ENCODE data around the gene USP48.

USP48 gene

DNA sequence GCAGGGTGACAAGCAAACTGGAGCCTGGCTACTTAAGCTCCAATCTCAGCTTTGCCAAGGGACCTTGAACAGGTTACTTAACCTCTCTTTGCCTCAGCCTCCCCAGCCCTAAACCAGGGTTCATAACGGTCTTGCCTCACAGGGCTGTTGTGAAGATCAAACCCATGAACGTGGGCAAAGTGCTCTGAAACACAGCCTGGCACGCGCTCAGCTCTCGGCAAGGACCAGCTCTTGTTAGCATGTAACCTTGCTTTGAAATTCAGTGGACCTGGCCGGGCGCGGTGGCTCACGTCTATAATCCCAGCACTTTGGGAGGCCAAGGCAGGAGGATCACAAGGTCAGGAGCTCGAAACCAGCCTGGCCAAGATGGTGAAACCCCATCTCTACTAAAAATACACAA, 138.6 kb downstream of the USP48 start:
- Histone ChIP-seq H4K8ac (ENCODE audit: low read length) (no peak overlapping the region), H2AK5ac (ENCODE audit: low read length, severe bottlenecking) (no peak overlapping the region), H2BK15ac (ENCODE audit: low read depth, poor library complexity, severe bottlenecking) (no peak overlapping the region), H3K23ac (ENCODE audit: low read length in 2 of 2) (no peak overlapping the region), H3K18ac (ENCODE audit: low read depth in 1 of 2, low read length in 2 of 2) (no peak overlapping the region), H3K9ac (ENCODE audit: low read length) (no peak overlapping the region), H3K27me3 (ENCODE audit: control insufficient read depth in 1 of 2, insufficient read depth in 1 of 2, low read length in 2 of 2) (peaks cover 29 to 69% of the 10 kb centered on the region in 2 experiments), H2BK120ac (ENCODE audit: low read depth, low read length) (no peak overlapping the region), H3K36me3 (ENCODE audit: control insufficient read depth in 1 of 2, insufficient read depth in 2 of 2, low read depth in 1 of 2, low read length in 2 of 2) (no peaks in the 10 kb centered on the region), H3K4me3 (ENCODE audit: insufficient read depth in 1 of 2, low read depth in 1 of 2, low read length in 2 of 2) (no peak overlapping the region), H3K14ac (ENCODE audit: low read length in 2 of 2) (no peak overlapping the region), H3K79me1 (replicated peaks; ENCODE audit: low read length, poor library complexity, severe bottlenecking) (no peaks in the 10 kb centered on the region), H2AFZ (ENCODE audit: low read depth, low read length) (no peak overlapping the region), H2BK5ac (ENCODE audit: low read depth, low read length, poor library complexity, severe bottlenecking) (no peak overlapping the region), H3K4ac (ENCODE audit: low read depth in 1 of 2, low read length in 2 of 2) (no peak overlapping the region), H3K27ac (ENCODE audit: low read length, poor library complexity, severe bottlenecking) (no peak overlapping the region), H4K91ac (ENCODE audit: low read length) (no peak overlapping the region), H3K4me1 (ENCODE audit: control insufficient read depth, insufficient read depth, low read depth, low read length) (peaks cover 8% of the 10 kb centered on the region), H2BK12ac (ENCODE audit: low read length in 2 of 2) (no peak overlapping the region), H3K4me2 (ENCODE audit: low read length, poor library complexity, severe bottlenecking) (no peak overlapping the region), H3K9me3 (ENCODE audit: control insufficient read depth, low read length) (no peaks in the 10 kb centered on the region)
- 88% methylated on average over 9 of the region's 10 CpGs for WGBS
- DNase-seq, result no peak

DNA sequence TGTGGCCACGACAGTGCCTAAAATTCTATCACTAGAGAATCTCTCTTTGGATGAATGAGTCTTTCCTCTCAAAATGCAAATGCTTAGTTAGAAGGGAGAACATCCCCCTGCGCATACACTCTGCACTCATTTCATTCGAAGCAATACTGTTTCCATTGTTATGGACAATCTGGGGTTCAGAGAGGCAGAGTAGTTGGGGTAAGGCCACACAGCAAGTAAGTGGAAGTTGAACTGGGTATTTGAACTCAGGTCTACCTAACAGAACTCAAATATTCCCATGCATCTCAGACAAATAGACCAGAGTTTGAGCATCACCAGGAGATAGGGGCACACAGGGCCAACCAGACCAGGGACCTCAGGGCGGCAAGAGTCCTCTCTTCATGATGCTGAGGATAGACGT, 139.3 kb downstream of the USP48 start:
- Histone ChIP-seq H3K36me3 (ENCODE audit: control insufficient read depth in 1 of 2, insufficient read depth in 2 of 2, low read depth in 1 of 2, low read length in 2 of 2) (no peaks in the 10 kb centered on the region), H4K91ac (ENCODE audit: low read length) (no peak overlapping the region), H2BK12ac (ENCODE audit: low read length in 2 of 2) (no peak overlapping the region), H2AK5ac (ENCODE audit: low read length, severe bottlenecking) (no peak overlapping the region), H3K4me3 (ENCODE audit: insufficient read depth in 1 of 2, low read depth in 1 of 2, low read length in 2 of 2) (no peak overlapping the region), H3K14ac (ENCODE audit: low read length in 2 of 2) (no peak overlapping the region), H4K8ac (ENCODE audit: low read length) (no peak overlapping the region), H3K79me1 (replicated peaks; ENCODE audit: low read length, poor library complexity, severe bottlenecking) (no peaks in the 10 kb centered on the region), H2BK15ac (ENCODE audit: low read depth, poor library complexity, severe bottlenecking) (no peak overlapping the region), H3K4ac (ENCODE audit: low read depth in 1 of 2, low read length in 2 of 2) (no peak overlapping the region), H2BK5ac (ENCODE audit: low read depth, low read length, poor library complexity, severe bottlenecking) (no peak overlapping the region), H3K4me2 (ENCODE audit: low read length, poor library complexity, severe bottlenecking) (no peak overlapping the region), H3K27me3 (ENCODE audit: control insufficient read depth in 1 of 2, insufficient read depth in 1 of 2, low read length in 2 of 2) (peaks cover 22 to 67% of the 10 kb centered on the region in 2 experiments), H2AFZ (ENCODE audit: low read depth, low read length) (no peak overlapping the region), H2BK120ac (ENCODE audit: low read depth, low read length) (no peak overlapping the region), H3K9me3 (ENCODE audit: control insufficient read depth, low read length) (no peaks in the 10 kb centered on the region), H3K9ac (ENCODE audit: low read length) (no peak overlapping the region), H3K27ac (ENCODE audit: low read length, poor library complexity, severe bottlenecking) (no peak overlapping the region), H3K4me1 (ENCODE audit: control insufficient read depth, insufficient read depth, low read depth, low read length) (peaks cover 14% of the 10 kb centered on the region), H3K18ac (ENCODE audit: low read depth in 1 of 2, low read length in 2 of 2) (no peak overlapping the region), H3K23ac (ENCODE audit: low read length in 2 of 2) (no peak overlapping the region)
- WGBS, result 86% methylated on average over 4 of the region's 5 CpGs
- DNase-seq, result no peak

DNA sequence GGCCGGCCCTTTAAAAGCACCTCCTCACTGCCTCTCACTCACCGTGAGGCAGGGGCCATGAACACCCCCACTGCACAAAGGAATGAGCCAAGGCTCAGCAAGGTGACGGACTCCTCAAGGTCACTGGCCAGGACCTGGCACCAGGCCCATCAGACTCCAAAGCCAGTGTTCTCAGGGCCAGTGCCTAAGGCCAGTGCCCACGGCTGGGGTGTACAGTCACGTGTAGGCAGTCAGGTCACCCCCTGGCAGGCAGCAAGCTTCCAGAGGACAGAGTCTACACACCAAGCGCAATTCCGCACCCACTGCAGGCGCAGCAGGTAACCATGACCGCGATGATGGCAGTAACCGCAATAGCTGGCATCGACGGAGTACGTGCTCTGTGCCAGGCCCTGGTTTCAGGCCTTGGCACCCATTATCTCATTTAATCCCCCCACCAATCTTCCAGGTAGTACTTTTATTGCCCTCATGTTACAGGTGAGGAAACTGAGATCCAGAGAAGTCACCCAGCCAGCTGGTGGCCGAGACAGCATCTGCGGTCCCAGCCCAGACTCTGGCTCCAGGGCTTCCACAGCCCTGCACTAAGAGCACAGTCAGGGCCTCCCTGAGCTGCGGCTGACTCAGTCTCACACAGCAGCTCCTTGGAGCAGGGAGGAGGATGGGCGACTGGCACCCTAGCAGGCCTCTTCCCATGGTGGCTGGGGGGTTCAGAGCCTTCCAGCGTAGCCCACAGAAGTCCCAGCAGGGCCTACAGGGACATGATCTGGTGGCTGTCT, 140.8 kb downstream of the USP48 start:
- Histone ChIP-seq H2AFZ (ENCODE audit: low read depth, low read length) (no peak overlapping the region), H2AK5ac (ENCODE audit: low read length, severe bottlenecking) (no peak overlapping the region), H3K14ac (ENCODE audit: low read length in 2 of 2) (no peak overlapping the region), H3K27me3 (ENCODE audit: control insufficient read depth in 1 of 2, insufficient read depth in 1 of 2, low read length in 2 of 2) (peaks cover 16 to 56% of the 10 kb centered on the region in 2 experiments), H4K91ac (ENCODE audit: low read length) (no peak overlapping the region), H3K23ac (ENCODE audit: low read length in 2 of 2) (no peak overlapping the region), H2BK15ac (ENCODE audit: low read depth, poor library complexity, severe bottlenecking) (no peak overlapping the region), H2BK12ac (ENCODE audit: low read length in 2 of 2) (no peak overlapping the region), H2BK120ac (ENCODE audit: low read depth, low read length) (no peak overlapping the region), H3K27ac (ENCODE audit: low read length, poor library complexity, severe bottlenecking) (no peak overlapping the region), H3K4ac (ENCODE audit: low read depth in 1 of 2, low read length in 2 of 2) (no peak overlapping the region), H3K18ac (ENCODE audit: low read depth in 1 of 2, low read length in 2 of 2) (no peak overlapping the region), H3K36me3 (ENCODE audit: control insufficient read depth in 1 of 2, insufficient read depth in 2 of 2, low read depth in 1 of 2, low read length in 2 of 2) (no peaks in the 10 kb centered on the region), H3K4me1 (ENCODE audit: control insufficient read depth, insufficient read depth, low read depth, low read length) (peaks cover 14% of the 10 kb centered on the region), H3K4me2 (ENCODE audit: low read length, poor library complexity, severe bottlenecking) (no peak overlapping the region), H3K9me3 (ENCODE audit: control insufficient read depth, low read length) (no peaks in the 10 kb centered on the region), H3K79me1 (replicated peaks; ENCODE audit: low read length, poor library complexity, severe bottlenecking) (no peaks in the 10 kb centered on the region), H2BK5ac (ENCODE audit: low read depth, low read length, poor library complexity, severe bottlenecking) (no peak overlapping the region), H3K4me3 (ENCODE audit: insufficient read depth in 1 of 2, low read depth in 1 of 2, low read length in 2 of 2) (no peak overlapping the region), H3K9ac (ENCODE audit: low read length) (no peak overlapping the region), H4K8ac (ENCODE audit: low read length) (no peak overlapping the region)
- WGBS, result 89% methylated on average over 19 of the region's 19 CpGs
- no peak for DNase-seq

DNA sequence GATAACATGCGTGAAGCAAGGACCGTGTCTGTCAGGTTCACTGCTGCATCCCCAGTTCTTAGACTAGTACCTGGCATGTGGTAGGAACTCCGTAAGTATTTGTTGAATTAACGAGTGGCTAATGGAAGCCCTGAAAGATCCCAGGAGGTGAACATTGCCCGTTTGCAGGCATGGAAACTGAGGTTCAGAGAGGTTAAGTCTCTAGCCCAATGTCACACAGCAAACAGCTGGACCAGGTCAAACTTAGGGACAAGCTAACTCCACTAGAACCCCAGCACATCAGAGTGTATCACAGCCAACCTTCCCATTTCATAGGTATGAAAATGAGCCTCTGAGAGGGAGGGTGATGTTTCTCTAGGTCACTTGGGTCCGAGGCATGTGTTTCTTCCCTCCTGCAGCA, 141.4 kb downstream of the USP48 start:
- no peaks in the 10 kb centered on the region for H3K36me3 ChIP-seq (ENCODE audit: control insufficient read depth in 1 of 2, insufficient read depth in 2 of 2, low read depth in 1 of 2, low read length in 2 of 2)
- H2AFZ ChIP-seq (ENCODE audit: low read depth, low read length), result no peak overlapping the region
- H3K4me1 ChIP-seq (ENCODE audit: control insufficient read depth, insufficient read depth, low read depth, low read length), result peaks cover 14% of the 10 kb centered on the region
- no peak overlapping the region for H3K18ac ChIP-seq (ENCODE audit: low read depth in 1 of 2, low read length in 2 of 2)
- no peak overlapping the region for H3K27ac ChIP-seq (ENCODE audit: low read length, poor library complexity, severe bottlenecking)
- H3K14ac ChIP-seq (ENCODE audit: low read length in 2 of 2), result no peak overlapping the region
- H4K8ac ChIP-seq (ENCODE audit: low read length), result no peak overlapping the region
- H3K4me2 ChIP-seq (ENCODE audit: low read length, poor library complexity, severe bottlenecking), result no peak overlapping the region
- H2BK5ac ChIP-seq (ENCODE audit: low read depth, low read length, poor library complexity, severe bottlenecking), result no peak overlapping the region
- no peaks in the 10 kb centered on the region for H3K79me1 ChIP-seq (replicated peaks; ENCODE audit: low read length, poor library complexity, severe bottlenecking)
- H2BK120ac ChIP-seq (ENCODE audit: low read depth, low read length), result no peak overlapping the region
- H3K9me3 ChIP-seq (ENCODE audit: control insufficient read depth, low read length), result no peaks in the 10 kb centered on the region
- H4K91ac ChIP-seq (ENCODE audit: low read length), result no peak overlapping the region
- no peak overlapping the region for H2BK12ac ChIP-seq (ENCODE audit: low read length in 2 of 2)
- no peak overlapping the region for H3K4ac ChIP-seq (ENCODE audit: low read depth in 1 of 2, low read length in 2 of 2)
- no peak overlapping the region for H2AK5ac ChIP-seq (ENCODE audit: low read length, severe bottlenecking)
- WGBS, result 74% methylated on average over 6 of the region's 6 CpGs
- no peak overlapping the region for H3K9ac ChIP-seq (ENCODE audit: low read length)
- H3K23ac ChIP-seq (ENCODE audit: low read length in 2 of 2), result no peak overlapping the region
- no peak for DNase-seq
- no peak overlapping the region for H2BK15ac ChIP-seq (ENCODE audit: low read depth, poor library complexity, severe bottlenecking)
- no peak overlapping the region for H3K4me3 ChIP-seq (ENCODE audit: insufficient read depth in 1 of 2, low read depth in 1 of 2, low read length in 2 of 2)
- peaks cover 11 to 52% of the 10 kb centered on the region in 2 experiments for H3K27me3 ChIP-seq (ENCODE audit: control insufficient read depth in 1 of 2, insufficient read depth in 1 of 2, low read length in 2 of 2)
